Stimulated activated CD8-positive, alpha-beta memory T cell treated with anti-CD3 and anti-CD28 coated beads, Interleukin-12 subunit alpha, Interleukin-12 subunit beta, amount 100 ng/mL, for 4 hours (primary cell): ENCODE measurements around the gene APOL5.
"Not testable (repeated sequence)": the region's sequence is repeated elsewhere in the genome, so short reads cannot be mapped to it uniquely, and the experiment has no call there.

Experiments
- DNase-seq: peaks from one replicate; pipeline ENCODE4 v3.0.0-alpha.2; 2020; ENCODE audit warnings: low read depth

Gene APOL5

GRCh38 chr22:35711336-35711735, 6.3 kb upstream of the APOL5 start:
- DNase-seq, result no peak

DNA sequence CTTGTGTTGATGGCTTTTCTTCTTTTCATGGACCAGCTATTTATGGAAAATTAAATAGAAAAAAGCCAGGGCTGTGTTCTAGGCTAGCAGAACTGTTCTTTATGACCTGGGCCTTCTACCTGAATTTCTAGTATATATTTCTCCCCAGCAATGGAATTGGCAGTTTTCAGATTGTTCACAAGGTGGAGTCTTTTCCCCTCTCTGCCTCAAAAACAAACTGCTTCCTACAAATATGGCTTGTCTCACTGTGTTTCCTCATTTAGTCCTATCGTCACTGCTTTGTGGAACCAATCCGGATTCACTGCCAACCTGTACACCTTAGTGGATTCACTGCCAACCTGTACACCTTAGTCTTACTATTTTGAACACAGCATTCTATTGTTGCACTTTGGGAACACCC, 5.0 kb upstream of the APOL5 start:
- DNase-seq, result no peak

GRCh38 chr22:35719212-35719875, 1.7 kb downstream of the APOL5 start:
- DNase-seq, result no peak

DNA sequence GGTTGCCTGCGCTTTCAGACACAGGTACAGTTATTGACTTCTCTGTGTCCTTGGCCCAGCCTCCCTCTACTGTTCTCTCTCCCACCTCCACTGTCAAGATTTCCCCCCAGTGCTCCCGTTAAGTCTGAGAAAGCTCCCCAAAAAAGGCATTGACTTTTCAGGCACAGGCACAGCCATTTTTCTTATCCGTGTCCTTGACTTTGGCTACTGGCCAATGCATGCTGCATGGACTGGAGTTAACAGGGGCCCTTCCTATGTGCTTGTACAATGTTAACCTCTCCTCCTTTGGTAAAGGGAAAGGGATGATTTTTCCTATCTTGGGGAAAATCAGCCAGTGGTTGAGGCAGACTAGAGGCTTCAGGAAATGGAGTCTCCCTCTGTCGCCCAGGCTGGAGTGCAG, 4.3 kb downstream of the APOL5 start:
- DNase-seq, result no peak

- no peak for DNase-seq
Observed at GRCh38 chr22:35725521-35725920, 7.8 kb downstream of the APOL5 start.

DNA sequence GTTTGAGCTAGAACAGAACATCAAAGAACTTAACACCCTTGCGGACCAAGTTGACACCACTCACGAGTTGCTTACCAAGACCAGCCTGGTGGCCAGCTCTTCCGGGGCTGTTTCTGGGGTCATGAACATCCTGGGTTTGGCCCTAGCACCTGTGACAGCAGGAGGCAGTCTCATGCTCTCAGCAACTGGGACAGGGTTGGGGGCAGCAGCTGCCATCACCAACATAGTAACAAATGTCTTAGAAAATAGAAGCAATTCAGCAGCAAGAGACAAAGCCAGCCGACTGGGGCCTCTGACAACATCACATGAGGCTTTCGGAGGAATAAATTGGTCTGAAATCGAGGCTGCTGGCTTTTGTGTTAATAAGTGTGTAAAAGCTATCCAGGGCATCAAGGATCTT, 8.7 kb downstream of the APOL5 start:
- no peak for DNase-seq

DNA sequence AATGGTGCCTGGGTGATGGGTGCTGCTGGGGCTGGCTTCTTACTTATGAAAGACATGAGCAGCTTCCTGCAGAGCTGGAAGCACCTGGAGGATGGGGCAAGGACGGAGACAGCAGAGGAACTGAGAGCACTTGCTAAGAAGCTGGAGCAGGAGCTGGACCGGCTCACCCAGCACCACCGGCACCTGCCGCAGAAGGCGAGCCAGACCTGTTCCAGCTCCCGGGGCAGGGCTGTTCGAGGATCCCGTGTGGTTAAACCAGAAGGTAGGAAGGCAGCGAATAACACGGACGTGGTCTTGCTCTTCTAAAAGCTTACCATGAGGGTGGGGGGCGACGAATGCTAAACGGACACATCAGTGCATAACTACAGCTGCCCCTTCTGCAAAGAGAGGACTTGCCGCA, 9.3 kb downstream of the APOL5 start:
- no peak for DNase-seq

GRCh38 chr22:35727436-35727835, 9.8 kb downstream of the APOL5 start:
- no peak for DNase-seq

GRCh38 chr22:35728639-35729308, 11.1 kb downstream of the APOL5 start:
- no peak for DNase-seq

DNA sequence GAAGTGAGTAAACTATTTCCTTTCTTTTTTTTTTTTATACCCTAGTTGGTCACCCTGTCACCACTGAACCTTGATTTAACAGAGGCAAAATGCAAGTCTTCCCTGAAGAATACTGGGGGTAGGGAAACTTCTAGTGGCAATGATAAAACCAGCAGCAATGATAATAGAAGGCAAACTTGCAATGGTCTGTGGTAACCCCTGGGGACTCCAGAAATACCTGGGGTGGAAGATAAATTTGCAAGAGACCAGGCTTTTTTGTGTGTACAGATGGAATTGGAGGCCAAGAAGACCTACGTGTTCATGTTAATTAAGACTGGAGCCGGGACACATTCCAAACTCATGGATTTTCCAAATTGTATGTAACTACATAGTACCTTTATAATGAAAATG, 11.6 kb downstream of the APOL5 start:
- no peak for DNase-seq

- no peak for DNase-seq
Observed at GRCh38 chr22:35731321-35731720, 13.6 kb downstream of the APOL5 start.

- DNase-seq, result no peak
Observed at GRCh38 chr22:35732116-35732515, 14.4 kb downstream of the APOL5 start.

DNA sequence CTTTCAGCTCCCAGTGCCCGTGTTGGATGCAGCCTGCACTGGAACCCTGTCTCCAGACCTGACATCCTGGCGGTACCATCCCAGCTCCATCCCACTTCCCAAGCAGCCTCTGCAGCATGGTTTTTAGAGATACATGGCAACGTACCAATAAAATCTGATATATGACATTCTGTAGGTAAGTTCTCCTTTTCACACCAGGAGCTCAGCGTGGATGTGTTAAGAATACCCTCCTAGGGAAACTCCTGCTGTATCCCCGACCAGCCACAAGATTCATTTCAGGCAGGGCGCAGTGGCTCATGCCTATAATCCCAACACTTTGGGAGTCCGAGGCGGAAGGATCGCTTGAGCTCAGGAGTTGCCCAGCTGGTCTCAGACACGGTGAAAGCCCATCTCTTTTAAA, 15.4 kb downstream of the APOL5 start:
- DNase-seq, result no peak

DNA sequence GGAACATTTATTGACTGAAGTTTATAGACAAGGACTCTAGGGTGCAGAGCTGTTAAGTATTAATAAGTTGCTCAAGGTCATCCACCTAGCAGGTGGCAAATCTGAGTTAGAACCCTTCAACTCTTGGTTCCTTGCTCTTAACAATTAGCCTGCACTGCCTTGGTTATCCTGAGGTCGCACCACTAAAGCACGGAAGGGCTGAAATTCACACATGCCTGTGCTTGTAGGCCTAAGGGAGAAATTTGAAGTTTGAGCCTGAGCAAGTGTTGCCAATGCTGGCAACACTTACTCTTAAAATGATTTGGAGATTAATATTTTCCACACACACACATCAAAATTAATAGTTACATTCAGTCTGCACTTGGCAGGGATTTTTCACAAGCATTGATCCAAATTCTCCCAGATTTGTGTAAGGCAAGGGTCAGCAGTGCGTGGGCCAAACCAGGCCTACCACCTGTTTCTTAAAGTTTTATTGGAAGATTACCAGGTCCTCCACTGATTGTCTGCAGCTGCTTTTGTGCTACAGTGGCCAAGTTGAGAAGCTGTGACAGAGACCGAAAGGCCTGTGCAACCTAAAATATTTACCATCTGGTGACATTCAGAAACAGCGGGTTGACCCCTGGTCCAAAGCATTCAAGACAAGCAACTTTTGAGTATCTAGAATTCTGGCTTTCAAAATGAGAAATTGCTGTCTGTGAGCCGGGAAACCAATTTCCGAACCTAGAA, 16.3 kb downstream of the APOL5 start:
- DNase-seq, result no peak

GRCh38 chr22:35734517-35734827, 16.8 kb downstream of the APOL5 start:
- DNase-seq, result no peak

DNA sequence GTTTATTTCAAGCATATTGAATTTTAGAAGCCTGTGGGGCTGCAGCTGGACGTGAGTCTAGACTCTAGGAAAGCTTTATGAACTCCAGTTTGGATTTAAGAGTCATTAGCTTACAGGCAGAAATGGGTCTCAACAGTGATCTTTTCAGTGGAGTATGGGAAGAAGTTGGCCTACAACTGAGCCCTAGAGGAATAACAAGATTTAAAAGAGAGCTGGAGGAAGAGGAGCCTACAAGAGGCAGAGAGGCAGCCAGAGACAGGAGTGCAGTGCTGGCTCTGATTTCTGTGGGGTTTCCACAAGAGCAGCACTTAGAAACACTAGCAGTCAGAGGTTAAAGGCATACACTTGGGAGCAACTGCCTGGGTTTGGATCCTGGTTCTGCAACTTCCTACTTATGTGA, 17.9 kb downstream of the APOL5 start:
- DNase-seq, result no peak

DNA sequence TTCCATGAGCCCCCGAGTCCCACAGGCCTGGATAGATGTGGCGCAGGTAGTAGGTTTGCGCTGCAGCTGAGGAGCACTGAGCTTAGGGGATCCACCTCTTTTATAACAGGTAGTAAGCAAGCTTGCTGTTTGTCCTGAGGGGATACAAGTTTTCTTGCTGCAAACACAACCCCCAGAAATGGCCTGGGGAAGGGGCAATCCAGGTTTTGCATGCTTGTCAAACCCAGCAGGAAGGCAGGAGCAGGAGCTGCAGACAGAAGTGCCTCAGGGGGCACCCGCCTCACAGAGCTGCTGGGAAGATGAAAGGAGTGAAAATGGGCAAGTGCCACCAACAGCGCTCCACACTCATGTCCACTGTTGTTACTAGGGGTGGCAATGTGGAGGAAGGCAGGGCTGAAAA, 18.5 kb downstream of the APOL5 start:
- DNase-seq, result no peak

DNA sequence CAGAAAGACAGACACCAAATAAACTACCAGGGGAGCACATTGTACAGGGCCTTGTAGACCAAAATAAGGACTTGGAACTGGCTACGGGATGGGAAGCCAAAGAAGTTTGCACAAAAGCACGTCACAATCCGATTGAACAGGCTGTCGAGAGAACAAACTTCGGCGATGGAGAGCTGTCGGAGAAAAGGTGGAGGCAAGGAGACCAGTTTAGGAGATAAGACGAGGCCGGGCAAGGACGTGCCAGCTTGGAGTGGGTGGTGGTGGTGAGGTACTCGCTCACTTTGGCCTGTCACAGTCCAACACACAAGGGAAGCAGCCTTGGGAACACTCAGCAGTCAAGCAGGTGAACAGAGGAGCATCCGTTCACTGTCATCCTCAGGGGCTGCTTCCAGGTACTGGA, 19.0 kb downstream of the APOL5 start:
- no peak for DNase-seq

DNA sequence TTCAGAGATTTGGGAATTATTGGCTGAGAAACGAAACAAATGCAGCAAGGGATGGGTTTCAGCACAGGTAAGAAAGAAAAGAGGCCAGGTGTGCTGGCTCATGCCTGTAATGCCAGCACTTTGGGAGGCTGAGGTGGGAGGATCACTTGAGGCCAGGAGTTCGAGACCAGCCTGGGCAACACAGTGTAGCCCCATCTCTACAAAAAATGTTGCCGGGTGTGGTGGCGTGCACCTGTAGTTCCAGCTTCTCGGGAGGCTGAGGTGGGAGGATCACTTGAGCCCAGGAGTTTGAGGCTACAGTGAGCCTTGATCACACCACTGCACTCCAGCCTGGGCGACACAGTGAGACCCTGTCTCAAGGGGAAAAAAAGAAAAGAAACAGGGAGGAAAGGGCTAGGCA, 20.2 kb downstream of the APOL5 start:
- not testable (repeated sequence) for DNase-seq

DNA sequence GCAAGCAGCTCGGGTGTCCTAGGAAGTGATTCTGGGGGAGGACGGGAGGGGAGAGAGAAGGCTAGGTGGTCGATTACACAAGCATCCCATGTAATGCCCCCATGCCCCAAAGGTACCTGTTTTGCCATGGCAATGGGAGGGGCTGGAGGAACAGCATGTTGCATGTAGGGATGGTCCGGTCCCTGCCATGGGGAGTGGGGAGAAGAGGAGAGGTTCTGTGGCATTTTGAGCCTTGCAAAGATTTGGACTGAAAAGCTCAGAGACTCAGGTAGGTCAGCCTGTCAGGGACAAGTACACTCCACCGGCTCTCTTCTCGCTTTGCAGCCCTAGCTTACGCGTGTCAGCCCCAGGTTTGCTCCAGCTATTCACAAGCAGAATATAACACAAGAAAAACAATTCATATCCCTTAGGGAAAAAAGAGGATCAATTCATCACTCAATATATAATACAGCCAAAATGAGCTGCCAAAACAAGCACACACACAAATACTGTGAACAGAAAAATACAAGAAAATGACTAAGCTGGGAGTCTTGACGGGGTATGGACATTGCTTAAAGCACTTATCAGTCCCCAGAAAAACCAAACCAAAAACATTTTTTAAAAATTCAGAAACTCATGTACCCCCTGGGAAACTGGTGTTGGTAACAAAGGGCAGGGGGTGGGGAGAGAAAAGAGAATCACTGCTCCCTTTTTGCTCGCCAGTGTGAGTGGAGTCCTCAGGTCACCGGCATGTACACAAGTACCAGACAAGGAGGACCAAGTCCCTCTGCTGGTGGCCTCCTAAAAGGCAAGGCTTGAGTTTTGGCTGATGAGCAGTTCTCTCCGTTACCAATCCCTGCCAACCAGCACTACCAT, 21.6 kb downstream of the APOL5 start:
- no peak for DNase-seq

DNA sequence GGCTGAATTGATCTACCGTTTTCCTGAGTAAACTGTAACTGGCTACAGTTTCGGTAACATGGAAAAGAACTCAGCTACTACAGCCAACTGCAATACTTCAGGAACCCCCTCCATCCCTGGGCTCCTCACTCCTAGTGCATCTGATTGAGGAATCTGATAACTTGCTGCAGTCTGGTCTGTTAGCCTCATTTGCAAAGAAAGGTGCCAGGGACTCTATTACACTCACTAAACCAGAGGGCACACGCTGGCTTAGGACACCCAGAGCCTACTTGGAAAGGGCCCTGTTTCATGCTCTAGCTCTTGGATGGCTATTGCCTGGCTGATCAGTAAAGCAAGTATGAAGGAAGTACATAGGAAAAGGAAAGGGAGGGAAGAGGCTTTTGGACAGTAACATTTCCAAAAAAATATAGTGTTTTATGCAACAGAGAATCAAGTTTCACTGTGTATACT, 22.3 kb downstream of the APOL5 start:
- no peak for DNase-seq

GRCh38 chr22:35740616-35741015, 22.9 kb downstream of the APOL5 start:
- DNase-seq, result no peak
